ENCODE measurements around the gene RGS10.

The RGS10 gene

GRCh38 chr10:119502209-119502608 lies 40.3 kb downstream of the RGS10 start:
- peak overlapping the region; percentile 70 for H3K4me3 Mint-ChIP-seq
- H3K4me1 Mint-ChIP-seq: peaks cover 100% of the 10 kb centered on the region

GRCh38 chr10:119501690-119502089 lies 40.8 kb downstream of the RGS10 start:
- ATAC-seq: peak; percentile 8
- peaks cover 100% of the 10 kb centered on the region for H3K4me1 Mint-ChIP-seq
- no peak for DNase-seq
- H3K27ac Mint-ChIP-seq: peak overlapping the region; percentile 99
- peak overlapping the region; percentile 70 for H3K4me3 Mint-ChIP-seq
- no peaks in the 10 kb centered on the region for H3K27me3 Mint-ChIP-seq
- H3K36me3 Mint-ChIP-seq (ENCODE audit: low read depth): peaks cover 71% of the 10 kb centered on the region
- H3K9me3 Mint-ChIP-seq: no peaks in the 10 kb centered on the region

More at GRCh38 chr10:119502209-119502608, 40.3 kb downstream of the RGS10 start:
- Mint-ChIP-seq H3K36me3 (ENCODE audit: low read depth) (peaks cover 76% of the 10 kb centered on the region), H3K9me3 (no peaks in the 10 kb centered on the region), H3K27me3 (no peaks in the 10 kb centered on the region), H3K27ac (peak overlapping the region; percentile 99)
- DNase-seq: peak; percentile 68
- peak; percentile 74 for ATAC-seq

GRCh38 chr10:119500821-119501220 lies 41.7 kb downstream of the RGS10 start:
- DNase-seq: no peak
- ATAC-seq: no peak
- Mint-ChIP-seq H3K27me3 (no peaks in the 10 kb centered on the region), H3K4me3 (peak overlapping the region; percentile 42), H3K4me1 (peaks cover 100% of the 10 kb centered on the region), H3K9me3 (no peaks in the 10 kb centered on the region), H3K36me3 (ENCODE audit: low read depth) (peaks cover 65% of the 10 kb centered on the region), H3K27ac (peak overlapping the region; percentile 99)

GRCh38 chr10:119500123-119500795 lies 42.3 kb downstream of the RGS10 start:
- Mint-ChIP-seq H3K36me3 (ENCODE audit: low read depth) (peaks cover 62% of the 10 kb centered on the region), H3K27ac (peak overlapping the region; percentile 99), H3K4me3 (peak overlapping the region; percentile 42), H3K4me1 (peaks cover 100% of the 10 kb centered on the region), H3K9me3 (no peaks in the 10 kb centered on the region), H3K27me3 (no peaks in the 10 kb centered on the region)
- ATAC-seq (no peak), DNase-seq (no peak)

- H3K4me3 Mint-ChIP-seq: peak overlapping the region; percentile 42
- H3K27ac Mint-ChIP-seq: peak overlapping the region; percentile 99
- H3K36me3 Mint-ChIP-seq (ENCODE audit: low read depth): peaks cover 59% of the 10 kb centered on the region
- peaks cover 100% of the 10 kb centered on the region for H3K4me1 Mint-ChIP-seq
- no peaks in the 10 kb centered on the region for H3K27me3 Mint-ChIP-seq
- ATAC-seq (no peak), DNase-seq (no peak)
- H3K9me3 Mint-ChIP-seq: no peaks in the 10 kb centered on the region
Observed at GRCh38 chr10:119499677-119500002, 42.9 kb downstream of the RGS10 start.

- no peaks in the 10 kb centered on the region for H3K27me3 Mint-ChIP-seq
- DNase-seq: no peak
- H3K27ac Mint-ChIP-seq: peak overlapping the region; percentile 99
- ATAC-seq: peak; percentile 11
- no peaks in the 10 kb centered on the region for H3K9me3 Mint-ChIP-seq
- peaks cover 99% of the 10 kb centered on the region for H3K4me1 Mint-ChIP-seq
- peak overlapping the region; percentile 42 for H3K4me3 Mint-ChIP-seq
- peaks cover 53% of the 10 kb centered on the region for H3K36me3 Mint-ChIP-seq (ENCODE audit: low read depth)
Observed at GRCh38 chr10:119498889-119499676, 43.4 kb downstream of the RGS10 start.

- Mint-ChIP-seq H3K27ac (peak overlapping the region; percentile 99), H3K4me3 (peak overlapping the region; percentile 39), H3K4me1 (peaks cover 94% of the 10 kb centered on the region)
Observed at GRCh38 chr10:119497243-119497642, 45.3 kb downstream of the RGS10 start.

GRCh38 chr10:119496273-119496672 lies 46.2 kb downstream of the RGS10 start:
- peaks cover 90% of the 10 kb centered on the region for H3K4me1 Mint-ChIP-seq
- no peaks in the 10 kb centered on the region for H3K27me3 Mint-ChIP-seq
- H3K4me3 Mint-ChIP-seq: peak overlapping the region; percentile 39
- H3K27ac Mint-ChIP-seq: peak overlapping the region; percentile 99
- DNase-seq: peak; percentile 80
- ATAC-seq: peak; percentile 93
- no peaks in the 10 kb centered on the region for H3K9me3 Mint-ChIP-seq
- peaks cover 35% of the 10 kb centered on the region for H3K36me3 Mint-ChIP-seq (ENCODE audit: low read depth)

More at GRCh38 chr10:119497243-119497642, 45.3 kb downstream of the RGS10 start:
- no peaks in the 10 kb centered on the region for H3K27me3 Mint-ChIP-seq
- H3K36me3 Mint-ChIP-seq (ENCODE audit: low read depth): peaks cover 40% of the 10 kb centered on the region
- no peaks in the 10 kb centered on the region for H3K9me3 Mint-ChIP-seq
- ATAC-seq (no peak), DNase-seq (no peak)

GRCh38 chr10:119495545-119495944 lies 47.0 kb downstream of the RGS10 start:
- Mint-ChIP-seq H3K9me3 (no peaks in the 10 kb centered on the region), H3K27me3 (no peaks in the 10 kb centered on the region), H3K27ac (peak overlapping the region; percentile 99), H3K4me1 (peaks cover 82% of the 10 kb centered on the region), H3K36me3 (ENCODE audit: low read depth) (peaks cover 31% of the 10 kb centered on the region), H3K4me3 (no peak overlapping the region)
- no peak for DNase-seq
- no peak for ATAC-seq

GRCh38 chr10:119495021-119495505 lies 47.5 kb downstream of the RGS10 start:
- no peaks in the 10 kb centered on the region for H3K9me3 Mint-ChIP-seq
- no peak for ATAC-seq
- H3K27ac Mint-ChIP-seq: peak overlapping the region; percentile 55
- H3K36me3 Mint-ChIP-seq (ENCODE audit: low read depth): peaks cover 26% of the 10 kb centered on the region
- H3K4me3 Mint-ChIP-seq: no peak overlapping the region
- no peak for DNase-seq
- H3K4me1 Mint-ChIP-seq: peaks cover 80% of the 10 kb centered on the region
- no peaks in the 10 kb centered on the region for H3K27me3 Mint-ChIP-seq

GRCh38 chr10:119494236-119495020 lies 48.1 kb downstream of the RGS10 start:
- H3K4me3 Mint-ChIP-seq: no peak overlapping the region
- peaks cover 78% of the 10 kb centered on the region for H3K4me1 Mint-ChIP-seq
- DNase-seq (no peak), ATAC-seq (no peak)
- H3K36me3 Mint-ChIP-seq (ENCODE audit: low read depth): peaks cover 21% of the 10 kb centered on the region
- H3K27ac Mint-ChIP-seq: no peak overlapping the region
- no peaks in the 10 kb centered on the region for H3K27me3 Mint-ChIP-seq
- H3K9me3 Mint-ChIP-seq: no peaks in the 10 kb centered on the region

- peak overlapping the region; percentile 68 for H3K27ac Mint-ChIP-seq
- H3K4me3 Mint-ChIP-seq: no peak overlapping the region
- DNase-seq: no peak
- H3K36me3 Mint-ChIP-seq (ENCODE audit: low read depth): peaks cover 8% of the 10 kb centered on the region
- H3K9me3 Mint-ChIP-seq: no peaks in the 10 kb centered on the region
- peaks cover 76% of the 10 kb centered on the region for H3K4me1 Mint-ChIP-seq
- ATAC-seq: no peak
- no peaks in the 10 kb centered on the region for H3K27me3 Mint-ChIP-seq
Observed at GRCh38 chr10:119493155-119493554, 49.4 kb downstream of the RGS10 start.

- Mint-ChIP-seq H3K27ac (no peak overlapping the region), H3K4me3 (no peak overlapping the region), H3K4me1 (peaks cover 67% of the 10 kb centered on the region)
Observed at GRCh38 chr10:119491966-119492757, 50.4 kb downstream of the RGS10 start.

GRCh38 chr10:119489991-119490326 lies 52.6 kb downstream of the RGS10 start:
- ATAC-seq: no peak
- H3K27ac Mint-ChIP-seq: peak overlapping the region; percentile 60
- no peak for DNase-seq
- H3K36me3 Mint-ChIP-seq (ENCODE audit: low read depth): no peaks in the 10 kb centered on the region
- H3K9me3 Mint-ChIP-seq: no peaks in the 10 kb centered on the region
- H3K27me3 Mint-ChIP-seq: no peaks in the 10 kb centered on the region
- H3K4me3 Mint-ChIP-seq: no peak overlapping the region
- H3K4me1 Mint-ChIP-seq: peaks cover 45% of the 10 kb centered on the region

More at GRCh38 chr10:119491966-119492757, 50.4 kb downstream of the RGS10 start:
- no peak for ATAC-seq
- Mint-ChIP-seq H3K9me3 (no peaks in the 10 kb centered on the region), H3K36me3 (ENCODE audit: low read depth) (peaks cover 4% of the 10 kb centered on the region), H3K27me3 (no peaks in the 10 kb centered on the region)
- DNase-seq: no peak
